Measurements from ENCODE around the gene CR2. TPM values are rescaled to one million over a fixed set of nuclear protein-coding genes. Genes with fewer than 3 reads are reported as not detected.

CR2 gene
- polyA plus RNA-seq, 1 donor from 2014 or later, result not detected

DNA sequence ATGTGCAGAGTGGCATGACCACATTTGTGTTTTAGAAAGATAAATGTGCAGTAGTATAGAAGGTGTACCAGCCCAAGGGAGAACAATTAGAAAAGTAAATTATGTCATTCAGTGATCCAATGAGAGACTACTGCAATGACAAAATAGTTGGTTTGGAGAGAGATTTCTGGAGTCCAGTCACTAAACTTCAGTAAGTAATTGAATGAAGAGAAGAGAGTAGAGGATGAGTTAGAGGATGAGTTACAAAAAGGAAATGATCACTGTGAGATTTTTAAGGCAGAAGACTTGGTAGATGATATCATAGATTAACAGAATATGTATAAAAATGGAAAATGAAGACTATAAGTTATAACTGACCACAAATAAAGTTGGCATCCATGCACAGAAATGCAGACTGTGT lies 8.4 kb downstream of the CR2 start:
- Histone ChIP-seq H3K4me2 (ENCODE audit: low read length) (no peak overlapping the region), H3K9me3 (ENCODE audit: low read length) (no peaks in the 10 kb centered on the region), H3K9me2 (ENCODE audit: insufficient read depth, low read length) (no peaks in the 10 kb centered on the region), H3F3A (ENCODE audit: insufficient read depth, low read length, poor library complexity, severe bottlenecking) (no peaks in the 10 kb centered on the region), H3K79me2 (replicated peaks; ENCODE audit: insufficient read depth, low read length) (no peaks in the 10 kb centered on the region), H3K27me3 (ENCODE audit: insufficient read depth, low read depth, low read length) (peaks cover 4% of the 10 kb centered on the region), H3K4me3 (ENCODE audit: low read length) (no peak overlapping the region), H2AFZ (ENCODE audit: low read depth, low read length) (no peak overlapping the region), H3K27ac (ENCODE audit: low read length) (no peak overlapping the region), H4K20me1 (ENCODE audit: insufficient read depth) (no peaks in the 10 kb centered on the region), H3K36me3 (ENCODE audit: insufficient read depth, low read length) (no peaks in the 10 kb centered on the region), H3K9ac (ENCODE audit: low read length) (no peak overlapping the region)
- TF ChIP-seq, protein P1, sequence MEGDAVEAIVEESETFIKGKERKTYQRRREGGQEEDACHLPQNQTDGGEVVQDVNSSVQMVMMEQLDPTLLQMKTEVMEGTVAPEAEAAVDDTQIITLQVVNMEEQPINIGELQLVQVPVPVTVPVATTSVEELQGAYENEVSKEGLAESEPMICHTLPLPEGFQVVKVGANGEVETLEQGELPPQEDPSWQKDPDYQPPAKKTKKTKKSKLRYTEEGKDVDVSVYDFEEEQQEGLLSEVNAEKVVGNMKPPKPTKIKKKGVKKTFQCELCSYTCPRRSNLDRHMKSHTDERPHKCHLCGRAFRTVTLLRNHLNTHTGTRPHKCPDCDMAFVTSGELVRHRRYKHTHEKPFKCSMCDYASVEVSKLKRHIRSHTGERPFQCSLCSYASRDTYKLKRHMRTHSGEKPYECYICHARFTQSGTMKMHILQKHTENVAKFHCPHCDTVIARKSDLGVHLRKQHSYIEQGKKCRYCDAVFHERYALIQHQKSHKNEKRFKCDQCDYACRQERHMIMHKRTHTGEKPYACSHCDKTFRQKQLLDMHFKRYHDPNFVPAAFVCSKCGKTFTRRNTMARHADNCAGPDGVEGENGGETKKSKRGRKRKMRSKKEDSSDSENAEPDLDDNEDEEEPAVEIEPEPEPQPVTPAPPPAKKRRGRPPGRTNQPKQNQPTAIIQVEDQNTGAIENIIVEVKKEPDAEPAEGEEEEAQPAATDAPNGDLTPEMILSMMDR (IDR thresholded peaks at IDR 0.05; ENCODE audit: poor library complexity, severe bottlenecking), result no peak
- TF ChIP-seq, protein P2, sequence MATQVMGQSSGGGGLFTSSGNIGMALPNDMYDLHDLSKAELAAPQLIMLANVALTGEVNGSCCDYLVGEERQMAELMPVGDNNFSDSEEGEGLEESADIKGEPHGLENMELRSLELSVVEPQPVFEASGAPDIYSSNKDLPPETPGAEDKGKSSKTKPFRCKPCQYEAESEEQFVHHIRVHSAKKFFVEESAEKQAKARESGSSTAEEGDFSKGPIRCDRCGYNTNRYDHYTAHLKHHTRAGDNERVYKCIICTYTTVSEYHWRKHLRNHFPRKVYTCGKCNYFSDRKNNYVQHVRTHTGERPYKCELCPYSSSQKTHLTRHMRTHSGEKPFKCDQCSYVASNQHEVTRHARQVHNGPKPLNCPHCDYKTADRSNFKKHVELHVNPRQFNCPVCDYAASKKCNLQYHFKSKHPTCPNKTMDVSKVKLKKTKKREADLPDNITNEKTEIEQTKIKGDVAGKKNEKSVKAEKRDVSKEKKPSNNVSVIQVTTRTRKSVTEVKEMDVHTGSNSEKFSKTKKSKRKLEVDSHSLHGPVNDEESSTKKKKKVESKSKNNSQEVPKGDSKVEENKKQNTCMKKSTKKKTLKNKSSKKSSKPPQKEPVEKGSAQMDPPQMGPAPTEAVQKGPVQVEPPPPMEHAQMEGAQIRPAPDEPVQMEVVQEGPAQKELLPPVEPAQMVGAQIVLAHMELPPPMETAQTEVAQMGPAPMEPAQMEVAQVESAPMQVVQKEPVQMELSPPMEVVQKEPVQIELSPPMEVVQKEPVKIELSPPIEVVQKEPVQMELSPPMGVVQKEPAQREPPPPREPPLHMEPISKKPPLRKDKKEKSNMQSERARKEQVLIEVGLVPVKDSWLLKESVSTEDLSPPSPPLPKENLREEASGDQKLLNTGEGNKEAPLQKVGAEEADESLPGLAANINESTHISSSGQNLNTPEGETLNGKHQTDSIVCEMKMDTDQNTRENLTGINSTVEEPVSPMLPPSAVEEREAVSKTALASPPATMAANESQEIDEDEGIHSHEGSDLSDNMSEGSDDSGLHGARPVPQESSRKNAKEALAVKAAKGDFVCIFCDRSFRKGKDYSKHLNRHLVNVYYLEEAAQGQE (IDR thresholded peaks at IDR 0.05; ENCODE audit: borderline replicate concordance), result no peak
- TF ChIP-seq EP300 (conservative IDR thresholded peaks at IDR 0.05; ENCODE audit: poor library complexity, severe bottlenecking), result no peak
- TF ChIP-seq EZH2 (IDR thresholded peaks at IDR 0.05; ENCODE audit: borderline replicate concordance, insufficient read depth, low read length, poor library complexity, severe bottlenecking), result no peak
- no peak for TF ChIP-seq TAF1 (IDR thresholded peaks at IDR 0.05; ENCODE audit: low read depth)
- TF ChIP-seq MXI1 (conservative IDR thresholded peaks at IDR 0.05; ENCODE audit: poor library complexity, severe bottlenecking), result no peak
- no peak for TF ChIP-seq POLR2AphosphoS5 (IDR thresholded peaks at IDR 0.05)
- TF ChIP-seq SMC3 (conservative IDR thresholded peaks at IDR 0.05; ENCODE audit: poor library complexity), result no peak
- TF ChIP-seq RAD21 (conservative IDR thresholded peaks at IDR 0.05), result no peak

DNA sequence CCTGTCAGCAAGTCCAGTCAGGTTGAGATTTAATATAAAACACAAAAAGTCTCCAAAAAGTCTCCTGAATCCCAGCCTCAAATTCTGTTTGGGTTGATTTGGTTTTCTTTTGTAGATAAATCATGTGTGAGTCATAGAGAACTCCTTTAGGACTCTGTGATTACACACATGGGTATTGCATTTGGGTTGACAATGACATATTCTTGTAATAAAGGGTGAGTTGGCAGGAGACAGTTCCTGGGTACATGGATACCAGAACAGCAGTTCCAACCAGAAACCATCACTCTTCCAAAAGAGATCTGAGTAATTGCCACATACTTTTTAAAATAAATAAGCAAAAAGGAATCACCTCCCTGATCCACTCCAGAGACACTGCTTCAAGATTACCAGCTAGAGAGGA lies 8.9 kb downstream of the CR2 start:
- no peak overlapping the region for H3K4me2 ChIP-seq (ENCODE audit: low read length)
- no peaks in the 10 kb centered on the region for H3F3A ChIP-seq (ENCODE audit: insufficient read depth, low read length, poor library complexity, severe bottlenecking)
- no peaks in the 10 kb centered on the region for H4K20me1 ChIP-seq (ENCODE audit: insufficient read depth)
- no peaks in the 10 kb centered on the region for H3K27me3 ChIP-seq (ENCODE audit: insufficient read depth, low read depth, low read length)
- H3K9me2 ChIP-seq (ENCODE audit: insufficient read depth, low read length), result no peaks in the 10 kb centered on the region
- H3K4me3 ChIP-seq (ENCODE audit: low read length), result no peak overlapping the region
- H3K9ac ChIP-seq (ENCODE audit: low read length), result no peak overlapping the region
- TF ChIP-seq EP300 (conservative IDR thresholded peaks at IDR 0.05; ENCODE audit: poor library complexity, severe bottlenecking) (no peak), RAD21 (conservative IDR thresholded peaks at IDR 0.05) (no peak), POLR2AphosphoS5 (IDR thresholded peaks at IDR 0.05) (no peak), SMC3 (conservative IDR thresholded peaks at IDR 0.05; ENCODE audit: poor library complexity) (no peak), MXI1 (conservative IDR thresholded peaks at IDR 0.05; ENCODE audit: poor library complexity, severe bottlenecking) (no peak), EZH2 (IDR thresholded peaks at IDR 0.05; ENCODE audit: borderline replicate concordance, insufficient read depth, low read length, poor library complexity, severe bottlenecking) (no peak), TAF1 (IDR thresholded peaks at IDR 0.05; ENCODE audit: low read depth) (no peak)
- TF ChIP-seq, protein P1 (IDR thresholded peaks at IDR 0.05; ENCODE audit: poor library complexity, severe bottlenecking), result no peak
- TF ChIP-seq, protein P2 (IDR thresholded peaks at IDR 0.05; ENCODE audit: borderline replicate concordance), result no peak
- no peak overlapping the region for H3K27ac ChIP-seq (ENCODE audit: low read length)
- H3K36me3 ChIP-seq (ENCODE audit: insufficient read depth, low read length), result no peaks in the 10 kb centered on the region
- no peaks in the 10 kb centered on the region for H3K9me3 ChIP-seq (ENCODE audit: low read length)
- H3K79me2 ChIP-seq (replicated peaks; ENCODE audit: insufficient read depth, low read length), result no peaks in the 10 kb centered on the region
- no peak overlapping the region for H2AFZ ChIP-seq (ENCODE audit: low read depth, low read length)

All from neural cell (in vitro differentiated cells).